HG03025 (cell line): ENCODE data around the gene SPSB2.

Experiments used
- ATAC-seq: cut with Tn5 transposase; IDR thresholded peaks from one replicate; pipeline ENCODE4 v1.9.1; 2021; ENCODE audit warnings: mild to moderate bottlenecking, moderate library complexity; ENCODE audit not compliant: unreplicated experiment, low FRiP score

Gene SPSB2

DNA sequence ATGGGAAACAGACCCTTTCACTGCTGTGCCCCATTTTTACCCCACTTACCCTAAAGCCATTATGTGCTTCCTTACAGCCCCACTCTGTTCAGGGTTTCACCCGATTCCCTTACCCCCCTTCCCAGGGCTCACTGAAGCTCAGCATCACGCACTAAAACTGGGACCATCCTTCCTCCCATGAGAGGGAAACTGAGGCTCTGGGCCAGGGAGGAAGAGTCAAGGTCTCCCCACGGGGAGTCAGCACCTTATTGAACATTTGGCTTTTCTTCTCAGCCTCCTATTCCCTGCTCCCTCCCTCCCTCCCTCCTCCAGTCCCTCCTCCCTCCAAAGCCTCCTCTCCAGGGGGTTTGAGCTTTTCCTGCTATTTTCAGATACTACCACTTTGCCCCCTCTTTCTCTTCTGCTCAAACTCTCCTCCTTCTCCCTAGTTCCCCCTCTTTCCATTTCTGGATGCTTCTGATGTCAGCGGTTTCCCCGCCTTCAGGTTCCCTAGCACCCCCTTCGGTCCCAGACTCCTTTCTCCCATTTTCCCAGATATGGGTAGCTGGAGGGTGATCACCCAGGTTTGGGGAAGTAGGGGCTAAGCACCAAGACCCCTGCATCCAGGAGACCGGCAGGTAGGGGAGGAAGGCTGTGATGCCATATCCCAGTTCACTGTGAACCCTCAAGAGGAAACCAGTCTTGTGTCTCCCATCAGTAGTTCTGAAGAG, 50.5 kb downstream of the SPSB2 start:
- ATAC-seq = no peak

DNA sequence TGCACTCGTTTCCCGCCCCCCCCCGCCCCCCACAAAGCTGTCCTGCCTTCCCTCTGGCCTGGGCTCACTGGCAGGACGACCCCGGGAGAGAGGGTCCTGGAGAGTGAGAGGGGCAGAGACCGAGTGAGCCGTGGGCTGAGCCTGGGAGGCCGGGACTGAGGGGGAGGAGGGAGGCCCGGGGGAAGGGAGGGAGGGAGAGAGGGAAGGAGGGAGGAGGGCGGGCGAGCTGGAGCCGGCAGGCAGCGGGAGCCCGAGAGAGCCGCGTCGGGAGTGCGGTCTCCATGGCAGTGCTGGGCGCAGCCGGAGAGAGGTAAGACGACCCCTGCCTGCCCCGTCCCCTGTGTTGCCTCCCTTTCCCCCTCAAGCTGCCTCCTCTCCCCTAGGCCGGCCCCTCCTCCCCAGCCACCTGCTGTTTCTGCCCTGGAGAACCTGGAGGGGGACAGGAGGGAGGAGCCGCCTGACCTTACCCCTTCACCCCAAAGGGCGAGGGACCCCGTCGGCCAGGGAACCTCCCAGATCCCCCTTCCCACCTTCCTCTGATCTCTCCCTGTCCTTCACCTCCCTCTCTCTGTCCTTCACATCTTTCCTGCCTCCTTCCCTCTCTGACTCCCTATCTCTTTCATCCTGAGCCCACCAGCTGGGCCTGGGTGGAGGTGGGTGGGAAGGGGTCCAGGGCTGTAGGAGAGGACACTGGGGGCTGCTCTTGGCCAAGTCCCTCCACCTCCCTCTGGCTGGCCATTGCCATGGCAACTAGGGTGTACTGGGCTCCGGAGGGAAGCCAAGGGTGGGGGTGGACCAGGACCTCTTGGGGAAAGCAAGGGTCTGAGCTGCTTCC, 51.3 kb downstream of the SPSB2 start, which contains the start of gene GPR162:
GPR162 (plus strand) TSS at position 231 of the 835 bp plus-strand sequence. CDS start 2,078 bp downstream, outside the sequence.
- ATAC-seq = no peak
